Central memory CD4-positive, alpha-beta T cell (primary cell): ENCODE measurements around the gene C8B.

ENCODE experiments used
- DNase-seq: peaks from one replicate; pipeline ENCODE4 v3.0.0; 2022

Gene C8B

DNA sequence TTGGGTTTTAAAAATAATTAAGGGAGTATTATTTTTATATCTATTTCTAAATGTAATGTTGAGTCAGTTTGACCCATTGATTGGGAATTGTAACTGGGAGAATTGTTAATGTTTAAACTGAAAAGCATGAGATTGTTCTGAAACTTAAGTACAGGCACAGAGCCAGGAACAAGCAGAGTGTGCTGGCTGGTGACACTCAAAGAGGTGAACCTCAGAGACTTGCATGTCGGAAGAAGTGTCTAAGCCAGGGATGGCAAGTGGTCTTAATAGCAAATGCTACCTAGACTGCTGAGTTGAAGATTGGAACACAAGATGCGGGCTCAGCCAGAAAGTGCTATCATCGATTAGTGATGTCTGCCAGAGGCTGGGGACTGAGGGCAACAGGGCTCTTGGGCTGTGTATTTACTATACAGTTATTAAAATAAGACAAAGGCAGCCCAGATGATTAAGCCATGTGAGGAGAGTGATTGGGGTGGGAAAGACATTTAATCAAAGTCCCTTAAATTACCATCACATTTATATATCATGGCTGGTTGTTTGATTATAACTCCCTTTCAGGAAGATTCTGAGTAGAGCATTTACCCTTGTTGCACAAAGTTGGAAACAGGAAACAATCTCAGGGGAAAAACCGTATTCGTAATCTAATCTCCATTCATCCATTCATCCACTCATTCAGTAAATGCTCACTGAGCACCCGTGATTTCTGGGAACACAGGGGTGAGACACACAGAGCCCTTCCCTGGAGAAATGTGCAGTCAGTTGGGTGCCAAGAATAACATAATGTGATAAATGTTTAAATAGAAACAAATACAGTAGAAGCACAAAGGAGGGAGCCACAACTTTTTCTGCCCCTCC lies 68.4 kb downstream of the C8B start:
- DNase-seq = no peak

DNA sequence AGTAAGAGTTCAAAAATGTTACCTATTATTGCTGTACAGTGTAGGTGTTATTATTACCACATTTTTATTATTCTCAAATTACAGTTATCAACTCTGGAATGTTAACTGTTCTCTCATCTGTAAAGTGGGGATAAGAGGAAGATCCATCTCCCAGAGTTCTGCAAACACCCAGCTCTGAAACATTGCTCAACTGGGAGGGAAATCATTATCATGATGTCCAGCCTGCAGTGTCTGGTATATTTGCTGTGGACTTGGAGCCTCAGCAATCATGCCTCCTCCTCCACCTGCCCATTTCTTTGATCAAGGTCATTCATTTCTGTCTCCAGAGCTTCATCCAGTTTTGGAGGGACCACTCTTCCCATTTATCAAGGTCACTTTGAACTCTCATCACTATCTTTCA lies 71.8 kb downstream of the C8B start:
- DNase-seq = no peak

- DNase-seq = no peak
Observed at GRCh38 chr1:56890229-56890628, 75.6 kb downstream of the C8B start.

- DNase-seq = no peak
Observed at GRCh38 chr1:56881417-56881816, 84.4 kb downstream of the C8B start.

- no peak for DNase-seq
Observed at GRCh38 chr1:56880774-56881173, 85.0 kb downstream of the C8B start.
